Muscle layer of duodenum (tissue), 2 donors: Measurements from ENCODE around the gene SCYL3.
"Not testable (repeated sequence)": the region's sequence is repeated elsewhere in the genome, so short reads cannot be mapped to it uniquely, and the experiment has no call there.

ENCODE experiments used
- H3K27ac ChIP-seq: one replicate; pipeline ENCODE4 v1.7.0; 2013; ENCODE audit warnings: mild to moderate bottlenecking, low read length
- H3K27me3 ChIP-seq: one replicate; pipeline ENCODE4 v1.7.0; 2013; ENCODE audit warnings: low read depth, mild to moderate bottlenecking, control low read depth, low read length
- H3K36me3 ChIP-seq, 2 donors: one replicate each; pipeline ENCODE4 v1.7.0; 2013; ENCODE audit warnings: low read length in 2 of 2, control low read depth in 1 of 2, mild to moderate bottlenecking in 1 of 2; ENCODE audit not compliant: insufficient read depth in 2 of 2, control insufficient read depth in 1 of 2
- H3K4me1 ChIP-seq, 2 donors: one replicate each; pipeline ENCODE4 v1.7.0; 2013; ENCODE audit warnings: low read length in 2 of 2, mild to moderate bottlenecking in 2 of 2, control low read depth in 1 of 2, moderate library complexity in 1 of 2; ENCODE audit not compliant: insufficient read depth in 2 of 2, control insufficient read depth in 1 of 2
- H3K4me3 ChIP-seq, 2 donors: one replicate each; pipeline ENCODE4 v1.7.0; 2013; ENCODE audit warnings: low read length in 2 of 2, low read depth in 1 of 2, mild to moderate bottlenecking in 1 of 2
- H3K9me3 ChIP-seq, 2 donors: one replicate each; pipeline ENCODE4 v1.7.0; 2013; ENCODE audit warnings: low read length in 2 of 2, control low read depth in 1 of 2, mild to moderate bottlenecking in 1 of 2; ENCODE audit not compliant: control insufficient read depth in 1 of 2
- donor health status: healthy.

Gene SCYL3

GRCh38 chr1:169921080-169921479, 27.4 kb upstream of the SCYL3 start:
- H3K27ac ChIP-seq = no peak overlapping the region
- H3K27me3 ChIP-seq = no peaks in the 10 kb centered on the region
- H3K9me3 ChIP-seq = no peaks in the 10 kb centered on the region
- H3K4me3 ChIP-seq = no peak overlapping the region
- peaks cover 0 to 14% of the 10 kb centered on the region in 2 donors for H3K36me3 ChIP-seq
- H3K4me1 ChIP-seq = no peaks in the 10 kb centered on the region

- no peak overlapping the region for H3K4me3 ChIP-seq
- H3K27ac ChIP-seq = no peak overlapping the region
- no peaks in the 10 kb centered on the region for H3K4me1 ChIP-seq
- H3K27me3 ChIP-seq = no peaks in the 10 kb centered on the region
- H3K9me3 ChIP-seq = no peaks in the 10 kb centered on the region
- peaks cover 0 to 14% of the 10 kb centered on the region in 2 donors for H3K36me3 ChIP-seq
These were observed 25.2 kb upstream of the SCYL3 start for GRCh38 chr1:169918927-169919326.

- not testable (repeated sequence) for H3K9me3 ChIP-seq, H3K4me1 ChIP-seq, H3K4me3 ChIP-seq, H3K27ac ChIP-seq, H3K27me3 ChIP-seq
- peaks cover 0 to 14% of the 10 kb centered on the region in 2 donors for H3K36me3 ChIP-seq
These were observed 24.5 kb upstream of the SCYL3 start for GRCh38 chr1:169918220-169918619.

DNA sequence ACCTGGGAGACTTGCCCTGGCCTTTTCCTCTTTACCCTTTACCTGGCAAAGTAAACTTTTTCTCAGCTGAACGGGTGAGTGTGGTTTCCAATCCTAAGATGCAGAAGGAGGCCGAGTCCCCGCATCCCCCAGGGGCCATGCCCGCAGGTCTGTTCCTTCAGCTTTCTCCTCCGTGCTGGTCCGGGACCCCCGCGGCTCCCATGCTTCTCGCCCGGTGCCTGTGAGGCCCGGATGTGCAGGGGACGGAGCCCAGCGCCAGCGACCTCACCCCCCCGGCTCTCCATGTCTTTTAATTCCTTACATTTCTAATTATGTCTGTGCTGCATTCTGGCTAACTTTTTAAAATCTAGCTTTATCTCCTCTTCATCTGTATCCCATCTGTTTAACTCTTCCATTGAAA, 21.5 kb upstream of the SCYL3 start:
- no peak overlapping the region for H3K4me3 ChIP-seq
- H3K4me1 ChIP-seq = no peaks in the 10 kb centered on the region
- H3K27ac ChIP-seq = no peak overlapping the region
- H3K27me3 ChIP-seq = no peaks in the 10 kb centered on the region
- H3K9me3 ChIP-seq = peaks cover 0 to 2% of the 10 kb centered on the region in 2 donors
- peaks cover 0 to 9% of the 10 kb centered on the region in 2 donors for H3K36me3 ChIP-seq

GRCh38 chr1:169914531-169914930, 20.8 kb upstream of the SCYL3 start:
- H3K4me1 ChIP-seq = no peaks in the 10 kb centered on the region

DNA sequence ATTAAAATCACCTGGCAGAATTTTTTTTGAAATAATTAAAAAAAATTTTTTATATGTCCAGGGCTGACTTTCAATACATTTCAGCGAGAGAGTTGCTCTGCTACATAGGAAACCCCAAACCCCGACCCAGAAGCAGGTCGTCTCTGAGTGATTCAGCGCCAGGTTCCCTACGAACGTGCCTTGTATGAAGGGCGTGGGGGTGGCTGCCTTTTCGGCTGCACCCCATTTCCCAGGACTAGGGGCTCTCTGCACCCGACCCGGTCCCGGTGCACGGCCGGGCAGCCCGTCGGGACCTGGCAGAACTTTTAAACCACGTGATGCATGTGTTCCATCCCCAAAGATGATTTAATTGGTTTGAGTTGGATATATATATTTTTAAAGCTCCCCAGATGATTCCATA, 15.8 kb upstream of the SCYL3 start:
- H3K9me3 ChIP-seq = peaks cover 2 to 3% of the 10 kb centered on the region in 2 donors
- no peak overlapping the region for H3K4me3 ChIP-seq
- H3K36me3 ChIP-seq = no peaks in the 10 kb centered on the region
- H3K4me1 ChIP-seq = no peaks in the 10 kb centered on the region
- H3K27ac ChIP-seq = no peak overlapping the region
- no peaks in the 10 kb centered on the region for H3K27me3 ChIP-seq

More at GRCh38 chr1:169914531-169914930, 20.8 kb upstream of the SCYL3 start:
- peaks cover 0 to 8% of the 10 kb centered on the region in 2 donors for H3K36me3 ChIP-seq
- H3K4me3 ChIP-seq = no peak overlapping the region
- H3K27me3 ChIP-seq = no peaks in the 10 kb centered on the region
- H3K27ac ChIP-seq = no peak overlapping the region
- H3K9me3 ChIP-seq = peaks cover 0 to 2% of the 10 kb centered on the region in 2 donors

GRCh38 chr1:169906938-169907337, 13.2 kb upstream of the SCYL3 start:
- peaks cover 0 to 3% of the 10 kb centered on the region in 2 donors for H3K9me3 ChIP-seq
- H3K27me3 ChIP-seq = no peaks in the 10 kb centered on the region
- H3K27ac ChIP-seq = no peak overlapping the region
- H3K36me3 ChIP-seq = no peaks in the 10 kb centered on the region
- H3K4me1 ChIP-seq = no peaks in the 10 kb centered on the region
- H3K4me3 ChIP-seq = no peak overlapping the region

- Histone ChIP-seq H3K27ac (no peak overlapping the region), H3K4me3 (no peak overlapping the region), H3K9me3 (peaks cover 0 to 3% of the 10 kb centered on the region in 2 donors), H3K27me3 (no peaks in the 10 kb centered on the region), H3K36me3 (no peaks in the 10 kb centered on the region), H3K4me1 (no peaks in the 10 kb centered on the region)
These were observed 11.1 kb upstream of the SCYL3 start for GRCh38 chr1:169904834-169905233.

GRCh38 chr1:169902751-169903150, 9.1 kb upstream of the SCYL3 start:
- Histone ChIP-seq H3K36me3 (no peaks in the 10 kb centered on the region), H3K27me3 (no peaks in the 10 kb centered on the region), H3K27ac (no peak overlapping the region)

GRCh38 chr1:169901115-169901514, 7.4 kb upstream of the SCYL3 start:
- H3K4me3 ChIP-seq = no peak overlapping the region
- H3K27ac ChIP-seq = no peak overlapping the region

More at GRCh38 chr1:169902751-169903150, 9.1 kb upstream of the SCYL3 start:
- Histone ChIP-seq H3K4me3 (no peak overlapping the region), H3K9me3 (peaks cover 0 to 3% of the 10 kb centered on the region in 2 donors), H3K4me1 (no peaks in the 10 kb centered on the region)

GRCh38 chr1:169900571-169900970, 6.9 kb upstream of the SCYL3 start:
- H3K36me3 ChIP-seq = no peaks in the 10 kb centered on the region
- H3K4me3 ChIP-seq = no peak overlapping the region
- no peaks in the 10 kb centered on the region for H3K4me1 ChIP-seq
- H3K27me3 ChIP-seq = no peaks in the 10 kb centered on the region
- no peak overlapping the region for H3K27ac ChIP-seq
- no peaks in the 10 kb centered on the region for H3K9me3 ChIP-seq

More at GRCh38 chr1:169901115-169901514, 7.4 kb upstream of the SCYL3 start:
- no peaks in the 10 kb centered on the region for H3K36me3 ChIP-seq
- H3K27me3 ChIP-seq = no peaks in the 10 kb centered on the region
- H3K4me1 ChIP-seq = no peaks in the 10 kb centered on the region
- H3K9me3 ChIP-seq = no peaks in the 10 kb centered on the region

DNA sequence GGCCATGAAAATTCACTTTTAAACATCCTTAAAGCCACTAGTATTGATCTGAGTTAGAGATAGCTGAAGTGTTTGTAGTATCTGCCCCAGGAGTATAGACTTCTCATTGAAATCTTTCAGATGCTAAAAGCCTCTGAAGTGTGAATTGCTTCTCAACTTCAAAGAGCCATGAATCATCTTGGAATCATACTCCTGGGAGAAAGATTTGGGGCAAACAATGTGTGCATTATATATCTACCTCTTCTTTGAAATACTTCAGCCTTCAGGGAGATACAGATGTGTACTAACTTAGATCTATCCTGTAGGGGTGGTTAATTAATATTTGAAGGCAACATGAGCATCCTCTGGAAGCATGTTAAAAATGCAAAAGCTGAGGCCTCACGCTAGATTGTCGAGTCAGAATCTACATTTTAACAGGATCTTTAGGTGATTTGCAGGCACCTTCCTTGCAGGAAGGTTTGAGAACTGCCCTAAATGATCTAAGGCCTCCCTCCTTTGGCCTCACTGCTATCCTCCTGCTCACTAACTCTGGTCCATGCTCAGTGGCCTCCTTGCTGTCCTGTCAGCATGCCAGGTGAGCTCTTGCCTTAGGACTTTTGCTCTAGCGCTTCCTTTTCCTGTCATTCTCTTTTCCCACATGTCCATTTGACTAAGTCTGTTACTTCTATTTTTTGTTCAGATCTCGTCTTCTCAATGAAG, 6.0 kb upstream of the SCYL3 start:
- Histone ChIP-seq H3K36me3 (no peaks in the 10 kb centered on the region), H3K4me1 (no peaks in the 10 kb centered on the region), H3K27me3 (no peaks in the 10 kb centered on the region), H3K4me3 (no peak overlapping the region), H3K9me3 (no peaks in the 10 kb centered on the region), H3K27ac (no peak overlapping the region)
